SK-N-SH treated with all-trans-retinoic acid at 6 μM for 48 hours (cell line): Measurements from ENCODE around the gene MGST3.

Source experiments
- ATAC-seq: fragments of 200-7000 bp; cut with Tn5 transposase; 3 replicates; pipeline ENCODE4 v1.9.1; 2020; ENCODE audit warnings: mild to moderate bottlenecking, moderate library complexity
- ARNTL ChIP-seq: fragments of 450-650 bp; formaldehyde crosslinking; IDR thresholded peaks from 2 replicates; pipeline ENCODE4 v1.5.0; 2020; ENCODE audit warnings: low read depth, mild to moderate bottlenecking, moderate library complexity, borderline replicate concordance
- BACH2 ChIP-seq: fragments of 250-450 bp; sonication (Bioruptor Pico); IDR thresholded peaks from 2 replicates; pipeline ENCODE4 v1.9.0; 2021; ENCODE audit warnings: mild to moderate bottlenecking, borderline replicate concordance
- CSDC2 ChIP-seq: fragments of 250-450 bp; sonication (Bioruptor Pico); IDR thresholded peaks from 2 replicates; pipeline ENCODE4 v1.5.0; 2020; ENCODE audit warnings: mild to moderate bottlenecking, moderate library complexity
- CSRNP3 ChIP-seq: fragments of 250-450 bp; sonication (Bioruptor Pico); IDR thresholded peaks from 2 replicates; pipeline ENCODE4 v1.5.1; 2021; ENCODE audit warnings: mild to moderate bottlenecking, moderate library complexity
- ESRRG ChIP-seq: fragments of 250-450 bp; sonication (Bioruptor Pico); IDR thresholded peaks from 2 replicates; pipeline ENCODE4 v1.6.1; 2021; ENCODE audit warnings: mild to moderate bottlenecking
- GLIS3 ChIP-seq: fragments of 250-450 bp; sonication (Bioruptor Pico); IDR thresholded peaks from 2 replicates; pipeline ENCODE4 v1.5.0; 2020; ENCODE audit warnings: mild to moderate bottlenecking, moderate library complexity
- ISL1 ChIP-seq: fragments of 250-450 bp; sonication (Bioruptor Pico); IDR thresholded peaks from 2 replicates; pipeline ENCODE4 v2.1.2; 2022; ENCODE audit warnings: mild to moderate bottlenecking, moderate library complexity
- OSR1 ChIP-seq: fragments of 250-450 bp; sonication (Bioruptor Pico); IDR thresholded peaks from 2 replicates; pipeline ENCODE4 v1.8.0; 2022; ENCODE audit warnings: moderate library complexity, mild to moderate bottlenecking, inconsistent platforms
- PATZ1 ChIP-seq: fragments of 250-450 bp; sonication (Bioruptor Pico); IDR thresholded peaks from 2 replicates; pipeline ENCODE4 v1.8.0; 2020; ENCODE audit warnings: mild to moderate bottlenecking, moderate library complexity, borderline replicate concordance
- POU6F1 ChIP-seq: fragments of 250-450 bp; sonication (Bioruptor Pico); IDR thresholded peaks from 2 replicates; pipeline ENCODE4 v1.8.0; 2021; ENCODE audit warnings: low read depth, mild to moderate bottlenecking, moderate library complexity, borderline replicate concordance
- PPARA ChIP-seq: fragments of 250-450 bp; sonication (Bioruptor Pico); IDR thresholded peaks from 2 replicates; pipeline ENCODE4 v1.5.0; 2020; ENCODE audit warnings: mild to moderate bottlenecking, borderline replicate concordance
- RARB ChIP-seq: fragments of 250-450 bp; sonication (Bioruptor Pico); IDR thresholded peaks from 2 replicates; pipeline ENCODE4 v1.8.0; 2021; ENCODE audit warnings: mild to moderate bottlenecking, moderate library complexity
- SNAI2 ChIP-seq: fragments of 250-450 bp; sonication (Bioruptor Pico); IDR thresholded peaks from 2 replicates; pipeline ENCODE4 v1.5.0; 2020; ENCODE audit warnings: mild to moderate bottlenecking, moderate library complexity
- TCF4 ChIP-seq: fragments of 250-450 bp; sonication (Bioruptor Pico); IDR thresholded peaks from 2 replicates; pipeline ENCODE4 v1.8.0; 2021; ENCODE audit warnings: mild to moderate bottlenecking, moderate library complexity, borderline replicate concordance
- TOX ChIP-seq: fragments of 250-450 bp; sonication (Bioruptor Pico); IDR thresholded peaks from 2 replicates; pipeline ENCODE4 v1.8.0; 2021; ENCODE audit warnings: mild to moderate bottlenecking, moderate library complexity, borderline replicate concordance
- TSHZ2 ChIP-seq: fragments of 250-450 bp; sonication (Bioruptor Pico); IDR thresholded peaks from 2 replicates; pipeline ENCODE4 v1.5.0; 2020; ENCODE audit warnings: mild to moderate bottlenecking, moderate library complexity
- ZFP3 ChIP-seq: fragments of 250-450 bp; sonication (Bioruptor Pico); IDR thresholded peaks from 2 replicates; pipeline ENCODE4 v1.5.0; 2020; ENCODE audit warnings: mild to moderate bottlenecking, moderate library complexity
- ZFP30 ChIP-seq: fragments of 450-650 bp; formaldehyde crosslinking; IDR thresholded peaks from 2 replicates; pipeline ENCODE4 v1.5.0; 2022; ENCODE audit warnings: mild to moderate bottlenecking, moderate library complexity
- ZNF565 ChIP-seq: fragments of 450-650 bp; formaldehyde crosslinking; conservative IDR thresholded peaks from 2 replicates; pipeline ENCODE4 v1.5.0; 2020; ENCODE audit warnings: low read depth, mild to moderate bottlenecking, moderate library complexity
- ZNF70 ChIP-seq: fragments of 450-650 bp; formaldehyde crosslinking; IDR thresholded peaks from 2 replicates; pipeline ENCODE4 v1.5.0; 2020; ENCODE audit warnings: mild to moderate bottlenecking, moderate library complexity
- ZNF8 ChIP-seq: fragments of 450-650 bp; formaldehyde crosslinking; IDR thresholded peaks from 2 replicates; pipeline ENCODE4 v1.5.0; 2020; ENCODE audit warnings: mild to moderate bottlenecking, moderate library complexity
- TF ChIP-seq, protein P1 (sequence below): fragments of 250-450 bp; sonication (Bioruptor Pico); IDR thresholded peaks from 2 replicates; pipeline ENCODE4 v1.5.1; 2020; ENCODE audit warnings: low read depth, mild to moderate bottlenecking, moderate library complexity

Gene MGST3

DNA sequence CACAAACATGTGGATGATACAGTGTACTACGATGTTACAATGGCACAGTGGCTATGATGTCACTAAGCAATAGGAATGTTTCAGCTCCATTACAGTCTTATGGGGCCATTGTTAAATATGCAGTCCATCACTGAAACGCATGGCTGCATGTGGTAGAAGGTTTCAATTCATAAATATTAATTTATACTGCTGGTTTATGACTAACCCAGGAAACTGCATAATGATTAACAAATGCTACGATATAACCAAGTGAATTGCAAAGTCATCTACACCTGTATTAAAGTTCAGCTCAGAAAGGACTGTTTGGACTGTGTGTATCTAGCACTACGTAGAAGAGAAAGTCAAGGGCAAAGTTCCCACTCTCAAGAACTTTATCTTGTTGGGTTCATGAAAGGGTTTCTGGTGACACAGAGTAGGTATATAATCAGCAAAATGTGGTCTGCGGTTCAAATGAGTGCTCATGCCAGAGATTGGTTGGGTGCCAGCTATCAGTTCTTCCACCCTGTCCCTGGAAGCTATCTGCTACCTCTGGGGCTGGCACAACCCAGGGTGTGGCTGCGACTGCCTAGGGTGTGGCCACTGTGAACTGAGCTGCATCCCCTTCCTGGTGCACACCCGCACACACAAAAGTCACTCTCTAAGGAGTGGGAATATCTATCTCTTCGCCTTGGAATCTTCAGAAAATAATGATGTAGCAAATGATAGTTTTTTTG is 14.8 kb downstream of the MGST3 start:
- TF ChIP-seq TOX (CRISPR knock-in tag) (no peak), BACH2 (no peak), ESRRG (CRISPR knock-in tag) (no peak), PATZ1 (CRISPR knock-in tag) (no peak), ARNTL (no peak)
- TF ChIP-seq, all 23 proteins: peak for 0
- peak; percentile 30; the same call in 2 of the 3 replicates for ATAC-seq

GRCh38 chr1:165647517-165647916 is 16.5 kb downstream of the MGST3 start:
- no peak for TF ChIP-seq ARNTL
- TF ChIP-seq OSR1 (CRISPR knock-in tag) = no peak
- no peak for TF ChIP-seq ZNF70 (CRISPR knock-in tag)
- TF ChIP-seq BACH2 = no peak
- TF ChIP-seq SNAI2 (CRISPR knock-in tag) = no peak
- no peak for TF ChIP-seq CSRNP3 (CRISPR knock-in tag)
- no peak for TF ChIP-seq ISL1 (CRISPR knock-in tag)
- TF ChIP-seq RARB (CRISPR knock-in tag) = no peak
- TF ChIP-seq GLIS3 (CRISPR knock-in tag) = no peak
- TF ChIP-seq PPARA (CRISPR knock-in tag) = no peak
- no peak for TF ChIP-seq CSDC2 (CRISPR knock-in tag)
- no peak for ATAC-seq

- no peak for TF ChIP-seq ARNTL
- TF ChIP-seq GLIS3 (CRISPR knock-in tag) = no peak
- TF ChIP-seq POU6F1 = no peak
- no peak for TF ChIP-seq ZFP3 (CRISPR knock-in tag)
- TF ChIP-seq OSR1 (CRISPR knock-in tag) = no peak
- no peak for TF ChIP-seq ZFP30 (CRISPR knock-in tag)
- TF ChIP-seq TCF4 (CRISPR knock-in tag) = no peak
- no peak for TF ChIP-seq BACH2
- no peak for TF ChIP-seq SNAI2 (CRISPR knock-in tag)
- TF ChIP-seq TOX (CRISPR knock-in tag) = no peak
- TF ChIP-seq CSDC2 (CRISPR knock-in tag) = no peak
- TF ChIP-seq TSHZ2 (CRISPR knock-in tag) = no peak
- TF ChIP-seq ISL1 (CRISPR knock-in tag) = no peak
- TF ChIP-seq ZNF8 = no peak
- ATAC-seq = no peak
These were observed 16.9 kb downstream of the MGST3 start for GRCh38 chr1:165647970-165648369.

GRCh38 chr1:165648919-165649572 is 18.0 kb downstream of the MGST3 start:
- ATAC-seq = no peak
- TF ChIP-seq CSDC2 (CRISPR knock-in tag) = no peak
- TF ChIP-seq CSRNP3 (CRISPR knock-in tag) = no peak
- TF ChIP-seq ISL1 (CRISPR knock-in tag) = no peak
- no peak for TF ChIP-seq TOX (CRISPR knock-in tag)
- no peak for TF ChIP-seq GLIS3 (CRISPR knock-in tag)
- TF ChIP-seq BACH2 = no peak
- TF ChIP-seq ZNF565 (CRISPR knock-in tag) = no peak
- TF ChIP-seq POU6F1 = no peak
- TF ChIP-seq ESRRG (CRISPR knock-in tag) = no peak
- no peak for TF ChIP-seq RARB (CRISPR knock-in tag)
- TF ChIP-seq ZFP3 (CRISPR knock-in tag) = no peak
- TF ChIP-seq OSR1 (CRISPR knock-in tag) = no peak
- TF ChIP-seq, protein P1, sequence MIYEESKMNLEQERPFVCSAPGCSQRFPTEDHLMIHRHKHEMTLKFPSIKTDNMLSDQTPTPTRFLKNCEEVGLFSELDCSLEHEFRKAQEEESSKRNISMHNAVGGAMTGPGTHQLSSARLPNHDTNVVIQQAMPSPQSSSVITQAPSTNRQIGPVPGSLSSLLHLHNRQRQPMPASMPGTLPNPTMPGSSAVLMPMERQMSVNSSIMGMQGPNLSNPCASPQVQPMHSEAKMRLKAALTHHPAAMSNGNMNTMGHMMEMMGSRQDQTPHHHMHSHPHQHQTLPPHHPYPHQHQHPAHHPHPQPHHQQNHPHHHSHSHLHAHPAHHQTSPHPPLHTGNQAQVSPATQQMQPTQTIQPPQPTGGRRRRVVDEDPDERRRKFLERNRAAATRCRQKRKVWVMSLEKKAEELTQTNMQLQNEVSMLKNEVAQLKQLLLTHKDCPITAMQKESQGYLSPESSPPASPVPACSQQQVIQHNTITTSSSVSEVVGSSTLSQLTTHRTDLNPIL (CRISPR knock-in tag) = no peak
